ENCODE data around the gene HMGXB3. TPM values are rescaled to one million over a fixed set of nuclear protein-coding genes. Genes with fewer than 3 reads are reported as not detected.

The HMGXB3 gene
- total RNA-seq, 1 donor from 2014 or later: 36.8 TPM

- H3K4me3 Mint-ChIP-seq: no peak overlapping the region
- H3K36me3 Mint-ChIP-seq (ENCODE audit: low read depth): no peaks in the 10 kb centered on the region
- H3K27me3 Mint-ChIP-seq: peaks cover 3% of the 10 kb centered on the region
- H3K4me1 Mint-ChIP-seq: peaks cover 17% of the 10 kb centered on the region
- CTCF ChIA-PET: no interaction called here
- ATAC-seq (ENCODE audit: low read depth): no peak
- intact Hi-C loops (cut with micrococcal nuclease): no loop called here
- DNase-seq: no peak
- no peaks in the 10 kb centered on the region for H3K9me3 Mint-ChIP-seq
- no peak for TF ChIP-seq CTCF (IDR thresholded peaks at IDR 0.05)
- no peak overlapping the region for H3K27ac Mint-ChIP-seq
- POLR2A ChIA-PET: interaction anchor here (0.5 kb wide), 1 partner anchor 8 kb away, joined by 3 read pairs; no protein-coding TSS in a partner anchor
These were observed 69.4 kb downstream of the HMGXB3 start for GRCh38 chr5:150069672-150070627.

- ChIA-PET POLR2A (no interaction called here), CTCF (no interaction called here)
- intact Hi-C loops (cut with micrococcal nuclease): no loop called here
- no peak for TF ChIP-seq CTCF (IDR thresholded peaks at IDR 0.05)
- peaks cover 16% of the 10 kb centered on the region for H3K4me1 Mint-ChIP-seq
- H3K36me3 Mint-ChIP-seq (ENCODE audit: low read depth): no peaks in the 10 kb centered on the region
- no peak for DNase-seq
- no peaks in the 10 kb centered on the region for H3K9me3 Mint-ChIP-seq
- ATAC-seq (ENCODE audit: low read depth): no peak
- H3K27me3 Mint-ChIP-seq: peaks cover 3% of the 10 kb centered on the region
- H3K4me3 Mint-ChIP-seq: no peak overlapping the region
- no peak overlapping the region for H3K27ac Mint-ChIP-seq
These were observed 70.3 kb downstream of the HMGXB3 start for GRCh38 chr5:150070821-150071220.

GRCh38 chr5:150073086-150073625, 72.6 kb downstream of the HMGXB3 start:
- H3K4me3 Mint-ChIP-seq: no peak overlapping the region
- no peaks in the 10 kb centered on the region for H3K4me1 Mint-ChIP-seq
- no peaks in the 10 kb centered on the region for H3K9me3 Mint-ChIP-seq
- ChIA-PET POLR2A (no interaction called here), CTCF (no interaction called here)
- no peaks in the 10 kb centered on the region for H3K27me3 Mint-ChIP-seq
- H3K27ac Mint-ChIP-seq: no peak overlapping the region
- intact Hi-C loops (cut with micrococcal nuclease): no loop called here
- TF ChIP-seq CTCF (IDR thresholded peaks at IDR 0.05): no peak
- no peak for ATAC-seq (ENCODE audit: low read depth)
- no peak for DNase-seq
- no peaks in the 10 kb centered on the region for H3K36me3 Mint-ChIP-seq (ENCODE audit: low read depth)

- intact Hi-C loops (cut with micrococcal nuclease): no loop called here
- Mint-ChIP-seq H3K36me3 (ENCODE audit: low read depth) (no peaks in the 10 kb centered on the region), H3K9me3 (no peaks in the 10 kb centered on the region), H3K4me3 (no peak overlapping the region), H3K27me3 (no peaks in the 10 kb centered on the region), H3K27ac (no peak overlapping the region), H3K4me1 (no peaks in the 10 kb centered on the region)
- ChIA-PET POLR2A (no interaction called here), CTCF (no interaction called here)
- no peak for TF ChIP-seq CTCF (IDR thresholded peaks at IDR 0.05)
- DNase-seq (no peak), ATAC-seq (ENCODE audit: low read depth) (no peak)
These were observed 73.1 kb downstream of the HMGXB3 start for GRCh38 chr5:150073677-150074076.

GRCh38 chr5:150075233-150075632, 74.7 kb downstream of the HMGXB3 start:
- ChIA-PET POLR2A (no interaction called here), CTCF (no interaction called here)
- ATAC-seq (ENCODE audit: low read depth) (no peak), DNase-seq (no peak)
- TF ChIP-seq CTCF (IDR thresholded peaks at IDR 0.05): no peak
- Mint-ChIP-seq H3K36me3 (ENCODE audit: low read depth) (no peaks in the 10 kb centered on the region), H3K27ac (no peak overlapping the region), H3K9me3 (no peaks in the 10 kb centered on the region), H3K4me1 (no peaks in the 10 kb centered on the region), H3K4me3 (no peak overlapping the region), H3K27me3 (no peaks in the 10 kb centered on the region)
- intact Hi-C loops (cut with micrococcal nuclease): no loop called here

Data from activated B cell treated with CpG ODN at 0.5 μM for 24 hours (primary cell).